ENCODE data around the gene ZNF446. TPM values are rescaled to one million over a fixed set of nuclear protein-coding genes. Genes with fewer than 3 reads are reported as not detected.

The ZNF446 gene
- total and polyA plus RNA-seq, 7 experiments from 2014 or later: 3.2 to 20.0 (median 13.9) TPM

DNA sequence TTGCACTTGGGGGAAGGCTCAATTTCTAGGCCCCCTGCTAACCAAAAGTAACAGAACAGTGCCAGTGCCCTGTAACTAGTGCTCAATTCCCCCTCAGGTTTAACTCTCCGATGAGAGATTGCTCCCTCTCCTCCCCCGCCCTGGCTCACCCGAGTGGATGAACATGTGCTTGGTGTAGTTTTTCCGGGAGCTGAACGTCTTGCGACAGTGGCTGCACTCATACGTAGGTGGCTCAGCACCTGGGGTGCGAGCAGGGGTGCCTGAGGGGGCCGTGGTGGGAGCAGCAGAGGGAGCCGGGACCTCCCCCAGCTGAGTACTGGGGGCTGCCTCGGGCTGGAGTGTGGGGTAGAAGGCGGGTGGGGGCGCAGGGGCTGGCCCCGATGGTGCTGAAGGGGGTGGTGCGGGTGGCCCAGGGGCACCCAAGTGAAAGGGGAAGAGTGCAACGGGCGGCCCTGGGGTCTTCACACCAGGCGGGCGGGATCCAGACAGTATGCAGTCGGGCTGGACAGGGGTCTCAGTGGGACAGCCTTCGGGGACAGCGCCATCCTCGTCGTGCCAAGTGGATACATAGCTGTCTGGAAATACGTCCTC lies 40.2 kb downstream of the ZNF446 start:
- Mint-ChIP-seq H3K4me1 (peaks cover 29 to 55% (median 45%) of the 10 kb centered on the region in 7 donors), H3K27me3 (peaks cover 0 to 3% (median 0%) of the 10 kb centered on the region in 5 donors), H3K9me3 (peaks cover 0 to 4% (median 0%) of the 10 kb centered on the region in 11 donors), H3K27ac (peak overlapping the region in 3 of 9 donors; percentile 59 to 67 (median 65)), H3K4me3 (peak overlapping the region in 4 of 10 donors; percentile 10 to 57 (median 50)), H3K36me3 (peaks cover 0 to 18% (median 0%) of the 10 kb centered on the region in 5 donors)
- POLR2A ChIA-PET: interaction anchor here (1.2 to 5.5 kb wide), 3 partner anchors 28 to 39 kb away, joined by 3 to 59 read pairs (median 4); partner anchors contain the start of genes CHMP2A and TRIM28
- no peaks in the 10 kb centered on the region for H3K27me3 ChIP-seq (ENCODE audit: control insufficient read depth in 2 of 2, insufficient read depth in 2 of 2, low read length in 2 of 2)
- ATAC-seq (no peak), DNase-seq (no peak)
- H3K36me3 ChIP-seq (ENCODE audit: control insufficient read depth in 2 of 3, insufficient read depth in 3 of 3, low read length in 3 of 3): peaks cover 0 to 22% (median 5%) of the 10 kb centered on the region in 3 experiments
- peaks cover 18 to 21% of the 10 kb centered on the region in 2 donors for H3K4me1 ChIP-seq (ENCODE audit: control insufficient read depth in 2 of 2, insufficient read depth in 2 of 2, low read length in 2 of 2)
- intact Hi-C loops (cut with micrococcal nuclease): no loop called here
- H3K4me3 ChIP-seq (ENCODE audit: low read length): no peak overlapping the region
- no peaks in the 10 kb centered on the region for H3K9me3 ChIP-seq (ENCODE audit: control insufficient read depth in 2 of 3, low read length in 3 of 3)
- CTCF ChIA-PET: no interaction called here
- no peak overlapping the region for H3K27ac ChIP-seq (ENCODE audit: low read depth, low read length)

DNA sequence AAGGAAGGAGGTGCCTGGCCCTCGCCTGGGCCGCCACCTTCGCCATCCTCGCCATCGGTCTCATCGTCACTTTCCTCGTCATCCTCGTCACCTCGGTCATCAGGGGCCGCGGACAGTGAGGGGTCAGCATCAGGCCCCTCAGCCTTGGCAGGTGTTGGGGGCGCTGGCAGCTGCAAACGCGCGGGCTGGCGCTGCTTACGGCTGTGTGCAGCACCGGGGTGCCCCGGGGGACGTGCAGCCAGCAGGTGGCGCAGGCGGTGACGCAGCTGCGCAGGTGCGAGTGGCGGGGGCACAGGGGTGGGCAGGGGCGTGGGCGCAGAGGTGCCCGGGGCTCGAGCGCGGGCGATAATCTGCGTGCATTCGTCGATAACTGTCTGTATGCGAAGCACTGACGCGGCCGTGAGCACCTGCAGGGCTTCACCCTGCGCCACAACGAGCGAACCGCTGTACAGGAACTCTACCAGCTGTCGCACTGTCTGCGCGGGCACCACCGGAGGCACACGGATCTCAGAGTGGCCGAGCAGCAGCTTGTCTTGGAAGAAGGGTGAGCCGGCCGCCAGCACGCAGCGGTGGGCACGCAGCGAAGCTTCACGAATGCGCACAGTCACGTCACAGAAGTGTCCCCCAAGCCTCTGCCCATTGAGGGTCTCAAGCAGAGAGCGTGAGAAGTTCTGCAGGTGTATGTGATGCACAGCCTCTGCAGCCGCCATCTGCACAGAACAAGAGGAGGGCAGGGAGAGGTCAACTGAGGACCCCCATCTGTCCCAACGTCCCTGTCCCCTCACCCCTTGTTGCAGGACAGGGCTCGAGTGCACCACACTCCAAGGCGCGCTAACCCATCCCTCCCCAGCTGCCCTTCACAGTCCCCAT lies 41.0 kb downstream of the ZNF446 start:
- CTCF ChIA-PET: interaction anchor here (1.2 to 4.8 kb wide), 2 partner anchors 63 to 66 kb away, joined by 3 to 46 read pairs; no protein-coding TSS in a partner anchor
- POLR2A ChIA-PET: interaction anchor here (1.2 to 5.5 kb wide), 4 partner anchors 18 to 43 kb away, joined by 3 to 59 read pairs (median 12); partner anchors contain the start of genes CHMP2A and TRIM28
- intact Hi-C loops (cut with micrococcal nuclease): no loop called here
- Mint-ChIP-seq H3K27me3 (peaks cover 0 to 3% (median 0%) of the 10 kb centered on the region in 5 donors), H3K27ac (peak overlapping the region in 2 of 9 donors; percentile 38 to 46), H3K4me3 (peak overlapping the region in 5 of 10 donors; percentile 6 to 51 (median 16)), H3K4me1 (peaks cover 29 to 55% (median 45%) of the 10 kb centered on the region in 7 donors), H3K36me3 (peaks cover 0 to 18% (median 0%) of the 10 kb centered on the region in 5 donors), H3K9me3 (peaks cover 0 to 4% (median 0%) of the 10 kb centered on the region in 11 donors)
- Histone ChIP-seq H3K4me3 (ENCODE audit: low read length) (no peak overlapping the region), H3K27me3 (ENCODE audit: control insufficient read depth in 2 of 2, insufficient read depth in 2 of 2, low read length in 2 of 2) (no peaks in the 10 kb centered on the region), H3K9me3 (ENCODE audit: control insufficient read depth in 2 of 3, low read length in 3 of 3) (no peaks in the 10 kb centered on the region), H3K36me3 (ENCODE audit: control insufficient read depth in 2 of 3, insufficient read depth in 3 of 3, low read length in 3 of 3) (peaks cover 0 to 22% (median 5%) of the 10 kb centered on the region in 3 experiments), H3K27ac (ENCODE audit: low read depth, low read length) (no peak overlapping the region), H3K4me1 (ENCODE audit: control insufficient read depth in 2 of 2, insufficient read depth in 2 of 2, low read length in 2 of 2) (peaks cover 18 to 21% of the 10 kb centered on the region in 2 donors)
- ATAC-seq (no peak), DNase-seq (no peak)

- ChIA-PET POLR2A (interaction anchor here (0.9 to 5.5 kb wide), 10 partner anchors 19 to 335 kb away, joined by 3 to 59 read pairs (median 20); partner anchors contain the start of genes CHMP2A, MZF1, TRIM28 and UBE2M), CTCF (interaction anchor here (0.8 to 4.8 kb wide), 8 partner anchors 25 to 1112 kb away, joined by 3 to 46 read pairs (median 4); partner anchors contain the start of gene TRIM28)
- Mint-ChIP-seq H3K4me3 (peak overlapping the region; percentile 90 to 97 (median 95)), H3K27ac (peak overlapping the region; percentile 92 to 99 (median 97)), H3K9me3 (peaks cover 0 to 4% (median 0%) of the 10 kb centered on the region in 11 donors), H3K36me3 (peaks cover 0 to 18% (median 0%) of the 10 kb centered on the region in 5 donors), H3K4me1 (peaks cover 29 to 55% (median 45%) of the 10 kb centered on the region in 7 donors), H3K27me3 (peaks cover 0 to 3% (median 0%) of the 10 kb centered on the region in 5 donors)
- H3K27ac ChIP-seq (ENCODE audit: low read depth, low read length): peak overlapping the region; percentile 86
- DNase-seq (no peak), ATAC-seq (no peak)
- H3K4me3 ChIP-seq (ENCODE audit: low read length): peak overlapping the region; percentile 76
- no peaks in the 10 kb centered on the region for H3K9me3 ChIP-seq (ENCODE audit: control insufficient read depth in 2 of 3, low read length in 3 of 3)
- H3K27me3 ChIP-seq (ENCODE audit: control insufficient read depth in 2 of 2, insufficient read depth in 2 of 2, low read length in 2 of 2): no peaks in the 10 kb centered on the region
- H3K36me3 ChIP-seq (ENCODE audit: control insufficient read depth in 2 of 3, insufficient read depth in 3 of 3, low read length in 3 of 3): peaks cover 0 to 22% (median 5%) of the 10 kb centered on the region in 3 experiments
- H3K4me1 ChIP-seq (ENCODE audit: control insufficient read depth in 2 of 2, insufficient read depth in 2 of 2, low read length in 2 of 2): peaks cover 17 to 18% of the 10 kb centered on the region in 2 donors
- intact Hi-C loops (cut with micrococcal nuclease): loop anchor here (1.0 to 2.0 kb wide), 15 partner anchors 19 to 791 kb away; partner anchors contain the start of genes CHMP2A (in 2 of the 2), MZF1 (in 2 of the 2), TRIM28 (in 2 of the 2) and ZNF446 (in 2 of the 2)
Observed at GRCh38 chr19:58518256-58519086, 42.3 kb downstream of the ZNF446 start.

GRCh38 chr19:58519087-58519354 lies 42.9 kb downstream of the ZNF446 start:
- peak overlapping the region; percentile 86 for H3K27ac ChIP-seq (ENCODE audit: low read depth, low read length)
- POLR2A ChIA-PET: interaction anchor here (0.9 to 5.5 kb wide), 9 partner anchors 26 to 336 kb away, joined by 3 to 59 read pairs (median 20); partner anchors contain the start of genes CHMP2A, MZF1, TRIM28 and UBE2M
- peaks cover 0 to 22% (median 5%) of the 10 kb centered on the region in 3 experiments for H3K36me3 ChIP-seq (ENCODE audit: control insufficient read depth in 2 of 3, insufficient read depth in 3 of 3, low read length in 3 of 3)
- Mint-ChIP-seq H3K27me3 (peaks cover 0 to 3% (median 0%) of the 10 kb centered on the region in 5 donors), H3K36me3 (peaks cover 0 to 17% (median 0%) of the 10 kb centered on the region in 5 donors), H3K4me3 (peak overlapping the region; percentile 90 to 97 (median 95)), H3K27ac (peak overlapping the region; percentile 92 to 99 (median 97)), H3K9me3 (peaks cover 0 to 4% (median 0%) of the 10 kb centered on the region in 11 donors), H3K4me1 (peaks cover 29 to 49% (median 42%) of the 10 kb centered on the region in 7 donors)
- CTCF ChIA-PET: interaction anchor here (0.8 to 4.8 kb wide), 7 partner anchors 25 to 1113 kb away, joined by 3 to 46 read pairs (median 4); partner anchors contain the start of gene TRIM28
- H3K4me3 ChIP-seq (ENCODE audit: low read length): peak overlapping the region; percentile 76
- H3K27me3 ChIP-seq (ENCODE audit: control insufficient read depth in 2 of 2, insufficient read depth in 2 of 2, low read length in 2 of 2): no peaks in the 10 kb centered on the region
- peak; percentile 18 for ATAC-seq
- peaks cover 14 to 18% of the 10 kb centered on the region in 2 donors for H3K4me1 ChIP-seq (ENCODE audit: control insufficient read depth in 2 of 2, insufficient read depth in 2 of 2, low read length in 2 of 2)
- intact Hi-C loops (cut with micrococcal nuclease): loop anchor here (1.0 to 2.0 kb wide), 15 partner anchors 20 to 792 kb away; partner anchors contain the start of genes CHMP2A (in 2 of the 2), MZF1 (in 2 of the 2), TRIM28 (in 2 of the 2) and ZNF446 (in 2 of the 2)
- DNase-seq: peak in 8 of 9 donors; percentile 31 to 56 (median 50)
- no peaks in the 10 kb centered on the region for H3K9me3 ChIP-seq (ENCODE audit: control insufficient read depth in 2 of 3, low read length in 3 of 3)

GRCh38 chr19:58519355-58520256 lies 43.5 kb downstream of the ZNF446 start, which contains the start of gene ZBTB45:
TSS of gene ZBTB45 (minus strand) at chr19:58519810. CDS start at chr19:58517673, 2,137 bp downstream.
- Histone ChIP-seq H3K27ac (ENCODE audit: low read depth, low read length) (peak within 1 kb of the TSS; percentile 86), H3K4me1 (ENCODE audit: control insufficient read depth in 2 of 2, insufficient read depth in 2 of 2, low read length in 2 of 2) (peaks cover 10 to 14% of the 10 kb centered on the region in 2 donors), H3K4me3 (ENCODE audit: low read length) (peak within 1 kb of the TSS; percentile 76), H3K36me3 (ENCODE audit: control insufficient read depth in 2 of 3, insufficient read depth in 3 of 3, low read length in 3 of 3) (peaks cover 0 to 22% (median 5%) of the 10 kb centered on the region in 3 experiments), H3K9me3 (ENCODE audit: control insufficient read depth in 2 of 3, low read length in 3 of 3) (no peaks in the 10 kb centered on the region), H3K27me3 (ENCODE audit: control insufficient read depth in 2 of 2, insufficient read depth in 2 of 2, low read length in 2 of 2) (no peaks in the 10 kb centered on the region)
- ATAC-seq: peak; percentile 89
- Mint-ChIP-seq H3K9me3 (peaks cover 0 to 4% (median 0%) of the 10 kb centered on the region in 11 donors), H3K36me3 (peaks cover 0 to 16% (median 0%) of the 10 kb centered on the region in 5 donors), H3K4me1 (peaks cover 29 to 43% (median 37%) of the 10 kb centered on the region in 7 donors), H3K27me3 (peaks cover 0 to 3% (median 0%) of the 10 kb centered on the region in 5 donors), H3K4me3 (peak within 1 kb of the TSS; percentile 90 to 97 (median 95)), H3K27ac (peak within 1 kb of the TSS; percentile 92 to 99 (median 97))
- CTCF ChIA-PET: interaction anchor here (0.8 to 4.8 kb wide), 15 partner anchors 9 to 159 kb away, joined by 3 to 46 read pairs (median 4); partner anchors contain the start of genes CHMP2A and TRIM28
- POLR2A ChIA-PET: interaction anchor here (0.6 to 5.5 kb wide), 26 partner anchors 13 to 603 kb away, joined by 3 to 59 read pairs (median 5); partner anchors contain the start of genes CHMP2A, MZF1, TRIM28 and UBE2M
- intact Hi-C loops (cut with micrococcal nuclease): loop anchor here (1.0 to 2.0 kb wide), 16 partner anchors 20 to 792 kb away; partner anchors contain the start of genes CHMP2A (in 2 of the 2), MZF1 (in 2 of the 2), TRIM28 (in 2 of the 2) and ZNF446 (in 2 of the 2)
- peak; percentile 81 to 97 (median 88) for DNase-seq
